Stimulated activated CD4-positive, alpha-beta T cell treated with anti-CD3 and anti-CD28 coated beads, Interleukin-1b, Interleukin-23, amount 100 ng/mL, for 4 hours (primary cell): ENCODE results near the gene TAF6L.
A peak's percentile ranks its signal among the peaks of the same experiment; 100 is the strongest.
"Not testable (repeated sequence)": the region's sequence is repeated elsewhere in the genome, so short reads cannot be mapped to it uniquely, and the experiment has no call there.

Experiments used
- DNase-seq, 2 donors: peaks; one replicate each; pipeline ENCODE4 v3.0.0-alpha.2; 2020; ENCODE audit warnings: low read depth in 2 of 2

The TAF6L gene

DNA sequence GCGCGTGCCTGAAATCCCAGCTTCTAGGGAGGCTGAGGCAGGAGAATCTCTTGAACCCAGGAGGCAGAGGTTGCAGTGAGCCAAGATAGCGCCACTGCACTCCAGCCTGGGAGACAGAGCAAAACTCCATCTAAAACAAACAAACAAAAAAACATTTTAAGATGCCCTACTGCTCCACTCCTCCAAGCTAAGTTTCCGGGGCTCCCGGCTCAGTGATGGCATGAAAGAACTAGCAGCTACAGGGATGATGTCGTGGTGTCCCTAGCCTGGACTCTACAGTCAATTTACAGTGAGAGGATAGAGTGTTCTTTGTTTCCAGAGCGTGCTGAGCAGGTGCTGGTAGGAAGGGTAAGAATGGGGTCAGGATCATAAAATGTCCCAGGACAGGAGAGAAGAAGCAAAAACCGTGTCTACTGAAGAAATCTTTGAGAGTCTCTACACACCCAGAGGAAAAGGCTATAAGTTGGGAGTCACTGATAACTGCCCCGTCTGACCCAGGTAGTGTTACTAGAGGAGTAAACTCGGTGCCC, 16.0 kb upstream of the TAF6L start:
- no peak for DNase-seq

DNA sequence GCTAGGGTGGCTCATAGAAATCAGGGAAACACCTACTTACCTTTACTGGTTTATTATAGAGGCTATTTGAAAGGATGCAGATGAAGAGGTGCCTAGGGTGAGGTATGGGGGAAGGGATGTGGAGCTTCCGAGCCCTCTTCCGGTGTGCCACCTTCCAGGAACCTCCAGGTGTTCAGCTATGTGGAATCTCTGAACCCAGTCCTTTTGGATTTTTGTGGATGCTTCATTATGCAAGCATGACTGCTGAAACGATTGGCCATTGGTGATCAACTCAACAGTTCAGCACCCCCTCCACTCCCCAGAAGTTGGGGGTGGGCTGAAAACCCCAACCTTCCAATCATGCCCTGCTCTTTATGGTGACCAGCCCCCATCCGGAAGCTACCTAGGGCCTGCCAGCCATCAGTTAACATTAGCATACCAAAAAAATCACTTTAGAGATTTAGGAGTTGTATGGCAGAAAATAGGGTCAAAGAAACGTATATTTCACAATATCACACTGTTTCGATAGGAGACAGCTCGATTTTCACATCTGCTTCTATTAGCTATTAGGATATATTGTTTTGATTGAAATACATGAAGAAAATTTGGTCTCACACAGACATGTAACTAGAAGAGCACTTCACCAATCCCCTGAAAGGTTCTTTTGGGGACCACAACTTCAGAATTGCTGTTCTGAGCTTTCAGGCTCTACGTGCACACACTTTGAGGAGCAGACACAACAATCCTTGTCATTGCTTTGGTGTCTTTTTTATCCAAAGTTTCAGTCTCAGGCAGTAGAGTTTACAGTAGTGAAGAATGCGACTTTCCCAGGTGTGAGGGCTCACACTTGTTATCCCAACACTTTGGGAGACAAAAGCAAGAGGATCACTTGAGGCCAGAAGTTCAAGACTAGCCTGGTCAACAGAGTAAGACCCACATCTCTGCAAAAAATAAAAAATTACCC, 13.1 kb upstream of the TAF6L start:
- no peak for DNase-seq

DNA sequence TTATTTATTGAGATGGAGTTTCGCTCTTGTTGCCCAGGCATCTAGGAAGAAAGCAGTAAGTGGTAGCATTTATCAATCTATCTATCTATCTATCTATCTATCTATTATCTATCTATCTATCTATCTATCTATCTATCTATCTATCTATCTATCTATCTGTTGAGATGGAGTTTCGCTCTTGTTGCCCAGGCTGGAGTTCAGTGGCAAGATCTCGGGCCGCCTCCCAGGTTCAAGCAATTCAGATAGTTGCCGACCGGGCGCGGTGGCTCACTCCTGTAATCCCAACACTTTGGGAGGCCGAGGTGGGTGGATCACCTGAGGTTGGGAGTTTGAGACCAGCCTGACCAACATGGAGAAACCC, 10.3 kb upstream of the TAF6L start:
- DNase-seq, result not testable (repeated sequence)

DNA sequence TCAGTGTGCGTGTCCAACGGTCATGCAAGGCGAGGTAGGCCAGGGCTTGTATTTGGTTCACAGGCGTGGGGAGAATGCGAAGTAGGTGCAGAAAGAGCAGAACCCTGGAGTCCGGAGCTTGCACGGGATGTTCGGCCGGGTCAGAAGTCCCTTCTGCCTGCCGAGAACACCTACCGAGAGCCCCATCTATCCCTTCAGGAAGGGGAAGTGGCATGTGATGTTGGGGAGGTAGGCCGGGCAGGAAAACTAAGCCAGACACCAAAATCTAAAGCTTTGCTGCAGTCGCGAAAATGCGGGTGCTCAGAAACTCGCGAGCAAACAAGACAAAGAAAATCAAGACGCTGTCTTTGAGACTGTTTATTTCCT, 435 bp upstream of the TAF6L start:
- no peak for DNase-seq

DNA sequence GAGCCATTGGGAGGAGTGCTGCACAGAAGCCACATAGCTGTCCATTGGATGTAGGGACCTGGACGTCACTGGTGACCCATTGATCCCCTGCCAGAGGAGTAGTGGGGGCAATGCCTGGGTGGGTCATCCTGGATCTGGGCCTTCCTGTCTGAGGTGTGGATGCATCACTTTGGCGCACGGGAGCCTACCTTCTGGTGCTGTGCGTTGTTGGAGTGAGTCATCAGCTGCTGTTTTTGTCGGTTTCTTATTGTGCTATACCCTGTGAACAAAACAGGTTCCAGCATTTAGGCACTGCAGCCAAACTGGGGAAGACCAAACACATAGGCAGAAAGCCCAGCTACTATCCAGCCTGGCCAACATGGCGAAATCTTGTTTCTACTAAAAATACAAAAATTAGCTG, 3.2 kb downstream of the TAF6L start:
- no peak for DNase-seq

DNA sequence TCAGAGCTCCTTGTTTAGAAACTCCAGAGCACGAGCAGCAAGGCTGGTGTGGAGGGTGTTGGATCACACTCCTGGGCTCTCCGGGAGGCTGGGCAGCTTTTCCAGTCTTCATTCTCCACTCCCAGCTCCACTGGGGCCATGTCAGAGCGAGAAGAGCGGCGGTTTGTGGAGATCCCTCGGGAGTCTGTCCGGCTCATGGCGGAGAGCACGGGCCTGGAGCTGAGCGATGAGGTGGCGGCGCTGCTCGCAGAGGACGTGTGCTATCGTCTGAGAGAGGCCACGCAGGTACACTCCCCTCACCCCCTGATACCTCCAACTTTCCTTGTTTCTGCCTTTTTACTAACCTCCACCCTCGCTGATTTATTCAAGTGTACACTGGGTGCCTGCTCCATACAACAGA, 4.5 kb downstream of the TAF6L start:
- DNase-seq, result no peak

DNA sequence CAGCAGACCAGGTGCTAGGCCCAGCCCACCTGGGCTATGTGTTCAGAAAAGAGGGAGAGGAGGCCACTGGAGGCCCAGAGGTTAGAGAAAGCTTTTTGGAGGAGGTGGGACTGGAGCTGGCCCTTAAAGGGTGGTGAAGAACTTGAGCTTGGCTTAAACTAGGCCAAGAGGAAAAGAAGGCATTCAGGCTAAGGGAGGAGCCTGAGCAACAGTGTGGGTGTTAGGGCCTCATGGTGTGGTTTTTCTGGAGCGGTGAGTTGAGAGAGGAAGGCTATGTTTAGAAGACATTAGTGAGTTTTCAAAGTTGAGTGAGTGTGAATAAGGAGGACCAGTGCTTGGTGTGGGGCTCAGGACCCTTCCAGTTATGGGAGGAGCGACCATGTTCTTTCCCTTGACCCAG, 6.2 kb downstream of the TAF6L start:
- DNase-seq, result no peak

DNA sequence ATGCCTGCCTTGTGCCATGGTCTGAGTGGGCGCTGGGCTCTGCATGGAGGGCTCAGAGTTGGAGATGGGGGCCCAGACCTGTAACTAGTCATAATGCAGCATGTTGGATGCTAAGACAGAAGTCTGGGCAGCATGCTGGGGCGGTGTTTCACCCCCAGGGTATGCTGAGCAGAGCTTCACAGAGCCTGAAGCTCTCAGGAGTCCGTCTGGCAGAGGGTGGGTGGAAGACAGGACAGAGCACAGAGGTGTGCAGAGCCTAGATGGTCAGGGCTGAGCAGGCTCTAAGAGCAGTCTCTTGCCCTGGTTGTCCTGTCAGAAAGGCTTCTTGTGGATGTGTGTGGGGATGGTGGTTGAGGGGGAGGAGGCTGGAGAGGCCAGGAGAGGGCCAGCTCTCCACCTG, 7.2 kb downstream of the TAF6L start:
- no peak for DNase-seq

DNA sequence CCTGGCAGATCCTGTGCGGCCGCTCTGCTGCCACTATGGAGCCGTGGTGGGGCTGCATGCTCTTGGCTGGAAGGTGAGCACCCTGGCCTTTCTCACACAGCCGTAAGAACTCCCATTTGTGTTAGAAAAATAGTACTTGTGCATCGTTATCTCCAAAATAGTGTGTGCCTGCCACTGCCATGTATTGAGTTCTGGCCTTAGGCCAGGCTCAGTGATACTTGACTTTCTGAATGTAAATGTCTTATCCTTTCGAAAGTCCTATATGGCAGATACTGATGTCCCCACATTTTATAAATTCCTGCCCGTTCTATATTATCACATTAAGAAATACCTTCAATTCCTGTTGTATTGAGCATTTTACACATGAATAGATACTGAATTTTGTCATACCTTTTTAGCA, 11.6 kb downstream of the TAF6L start:
- DNase-seq, result no peak

DNA sequence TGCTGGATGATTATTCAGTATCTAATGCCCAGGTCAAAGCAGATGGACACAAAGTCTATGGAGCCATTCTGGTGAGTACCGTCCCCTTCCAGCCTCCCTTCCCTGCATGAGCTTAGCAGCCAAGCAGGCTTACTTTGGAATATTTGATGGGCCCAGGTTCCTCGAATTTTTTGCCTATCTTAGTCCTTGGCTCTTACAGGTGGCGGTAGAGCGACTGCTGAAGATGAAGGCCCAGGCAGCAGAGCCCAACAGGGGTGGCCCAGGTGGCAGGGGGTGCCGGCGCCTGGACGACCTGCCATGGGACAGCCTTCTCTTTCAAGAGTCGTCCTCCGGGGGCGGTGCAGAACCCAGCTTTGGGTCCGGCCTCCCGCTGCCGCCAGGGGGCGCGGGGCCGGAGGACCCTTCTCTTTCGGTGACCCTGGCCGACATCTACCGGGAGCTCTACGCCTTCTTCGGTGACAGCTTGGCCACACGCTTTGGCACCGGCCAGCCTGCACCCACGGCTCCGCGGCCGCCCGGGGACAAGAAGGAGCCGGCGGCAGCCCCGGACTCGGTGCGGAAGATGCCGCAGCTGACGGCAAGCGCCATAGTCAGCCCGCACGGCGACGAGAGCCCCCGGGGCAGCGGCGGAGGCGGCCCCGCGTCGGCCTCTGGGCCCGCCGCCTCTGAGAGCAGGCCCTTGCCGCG, 15.3 kb downstream of the TAF6L start:
- DNase-seq, result peak; percentile 69 to 77

DNA sequence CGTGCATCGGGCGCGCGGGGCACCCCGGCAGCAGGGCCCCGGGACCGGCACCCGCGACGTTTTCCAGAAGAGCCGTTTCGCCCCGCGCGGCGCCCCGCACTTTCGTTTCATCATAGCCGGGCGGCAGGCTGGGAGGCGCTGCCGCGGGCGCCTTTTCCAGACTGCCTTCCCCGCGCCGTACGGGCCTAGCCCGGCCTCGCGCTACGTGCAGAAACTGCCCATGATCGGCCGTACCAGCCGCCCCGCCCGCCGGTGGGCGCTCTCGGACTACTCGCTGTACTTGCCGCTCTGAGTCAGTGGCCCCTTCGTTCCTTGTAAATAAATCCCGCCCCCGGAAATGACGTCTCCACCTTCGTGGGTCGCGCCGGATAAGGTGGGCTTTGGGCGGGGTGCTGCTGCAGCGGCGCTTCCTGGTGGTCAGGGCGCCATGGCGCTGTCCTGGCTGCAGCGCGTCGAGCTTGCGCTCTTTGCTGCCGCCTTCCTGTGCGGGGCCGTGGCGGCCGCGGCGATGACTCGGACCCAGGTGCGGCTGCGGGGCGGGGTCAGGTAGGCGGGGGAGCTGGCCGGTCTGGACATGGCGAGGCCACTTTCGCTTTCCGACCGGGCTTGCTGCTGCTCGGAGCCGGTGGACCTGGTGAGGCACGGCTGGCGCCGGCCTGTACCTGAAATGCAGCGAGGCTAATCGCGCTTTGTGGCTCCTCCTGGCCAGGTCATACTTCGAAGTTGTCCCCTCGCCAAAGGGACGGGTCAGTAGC, 16.0 kb downstream of the TAF6L start, which contains the start of gene TMEM179B:
Gene TMEM179B, plus strand, starts transcription at position 398 of the 755 bp plus-strand sequence. Its CDS starts 30 bp downstream, at position 428.
- DNase-seq, result peak; percentile 93 to 97

DNA sequence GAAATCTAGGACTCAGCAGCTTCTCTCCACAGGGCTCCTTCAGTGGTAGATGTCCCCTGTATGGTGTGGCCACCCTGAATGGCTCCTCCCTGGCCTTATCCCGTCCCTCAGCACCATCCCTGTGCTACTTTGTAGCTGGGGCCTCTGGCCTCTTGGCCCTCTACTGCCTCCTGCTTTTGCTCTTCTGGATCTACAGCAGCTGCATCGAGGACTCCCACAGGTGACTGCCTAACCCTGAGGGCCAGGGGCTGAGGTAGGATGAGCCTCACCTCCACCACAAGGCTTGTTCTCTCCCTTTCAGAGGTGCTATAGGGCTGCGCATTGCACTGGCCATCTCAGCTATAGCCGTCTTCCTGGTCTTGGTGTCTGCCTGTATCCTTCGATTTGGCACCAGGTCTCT, 17.8 kb downstream of the TAF6L start:
- no peak for DNase-seq

DNA sequence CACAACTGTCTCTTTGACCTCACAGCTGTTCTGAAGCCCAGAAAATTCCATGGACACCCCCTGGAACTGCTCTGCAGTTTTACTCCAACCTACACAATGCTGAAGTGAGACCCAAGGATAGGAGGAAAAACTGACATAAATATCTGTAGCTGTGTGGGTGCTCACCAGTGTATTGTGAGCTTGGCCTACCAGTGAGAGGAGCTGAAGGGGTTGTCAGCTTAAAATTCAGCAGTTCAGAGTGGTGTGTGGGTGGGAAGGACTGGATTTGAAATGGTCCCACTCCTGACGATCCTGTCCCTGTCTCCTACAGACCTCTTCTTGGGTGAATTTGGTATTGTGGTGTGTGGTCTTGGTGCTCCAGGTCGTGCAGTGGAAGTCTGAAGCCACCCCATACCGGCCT, 18.4 kb downstream of the TAF6L start:
- no peak for DNase-seq

DNA sequence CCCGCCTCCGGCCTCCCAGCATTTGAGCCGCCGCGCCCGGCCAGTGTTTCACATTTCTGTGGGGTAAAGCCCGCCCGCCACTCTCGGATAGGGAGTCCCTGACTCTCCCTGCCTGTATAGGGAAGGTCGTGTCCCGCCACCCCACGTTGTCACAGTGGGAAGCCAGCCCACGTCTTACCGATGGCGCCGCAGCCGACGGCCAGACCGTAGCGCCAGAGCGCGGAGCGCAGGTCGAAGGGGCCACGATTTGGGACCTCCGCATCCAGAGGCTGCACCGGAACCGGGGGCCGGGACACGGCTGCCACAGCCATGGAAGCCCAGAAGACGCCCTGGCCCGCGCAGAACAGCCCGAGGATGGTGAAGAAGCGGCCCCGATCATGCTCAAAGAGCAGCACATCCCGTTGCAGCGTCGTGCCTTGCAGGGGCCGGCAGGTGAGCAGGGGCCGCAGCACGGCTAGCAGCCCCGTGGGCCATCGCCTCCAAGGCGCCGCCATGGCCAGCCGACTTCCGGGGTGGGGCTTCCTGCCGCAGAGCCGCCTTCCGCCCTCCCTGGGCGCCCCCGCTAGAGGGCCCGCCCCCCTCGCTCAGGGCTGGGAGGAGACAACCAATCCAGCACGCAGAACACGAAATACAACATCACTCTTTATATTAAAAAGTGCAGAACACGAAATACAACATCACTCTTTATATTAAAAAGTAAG, 20.5 kb downstream of the TAF6L start, which contains the start of gene TMEM223:
Gene TMEM223, minus strand, starts transcription at position 506 of the 701 bp plus-strand sequence. Its CDS starts 12 bp downstream, at position 494.
- DNase-seq, result peak; percentile 82 to 88

DNA sequence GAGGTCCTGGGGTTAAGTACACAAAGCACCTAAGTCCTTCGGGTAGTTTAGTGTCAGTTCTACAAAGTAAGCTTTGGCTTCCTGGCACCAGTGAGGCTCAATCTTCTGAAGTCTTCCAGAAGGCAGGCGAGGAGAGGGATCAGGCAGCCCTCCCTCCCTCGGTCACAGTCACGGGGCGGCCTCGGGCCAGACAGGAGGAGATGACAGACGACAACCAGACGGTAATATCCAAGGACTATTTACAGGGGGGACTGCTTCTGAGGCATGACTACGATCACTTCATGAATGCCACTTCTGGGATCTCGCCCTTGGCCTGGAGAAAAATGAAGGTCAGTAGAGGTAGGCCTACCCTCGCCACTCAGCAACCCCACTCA, 21.0 kb downstream of the TAF6L start:
- no peak for DNase-seq

DNA sequence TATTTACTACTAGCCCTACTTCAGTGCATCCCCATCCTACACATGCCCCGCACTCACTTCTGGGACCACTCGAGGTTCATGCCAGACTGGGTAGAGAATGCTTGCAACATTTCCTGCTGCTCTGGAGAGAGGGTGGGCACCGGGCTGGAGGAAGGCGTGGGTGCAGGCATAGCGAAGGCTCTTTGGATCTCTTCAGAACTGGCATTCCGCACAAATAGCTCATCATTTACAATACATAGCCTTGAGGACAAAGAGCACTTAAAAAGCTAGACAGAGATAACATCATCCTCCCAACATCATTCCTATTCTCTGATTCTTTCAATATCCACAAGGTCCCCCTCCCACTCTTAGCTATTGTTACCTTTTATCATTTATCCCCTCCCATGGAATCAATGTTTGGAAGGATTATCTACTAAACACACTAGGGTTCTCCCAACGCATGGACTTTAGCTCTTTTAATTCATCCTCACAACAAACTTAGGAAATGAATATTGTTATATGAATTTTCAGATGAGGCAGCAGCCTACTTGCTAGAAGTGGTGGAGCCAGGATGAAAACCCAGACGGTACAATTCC, 23.1 kb downstream of the TAF6L start:
- no peak for DNase-seq

DNA sequence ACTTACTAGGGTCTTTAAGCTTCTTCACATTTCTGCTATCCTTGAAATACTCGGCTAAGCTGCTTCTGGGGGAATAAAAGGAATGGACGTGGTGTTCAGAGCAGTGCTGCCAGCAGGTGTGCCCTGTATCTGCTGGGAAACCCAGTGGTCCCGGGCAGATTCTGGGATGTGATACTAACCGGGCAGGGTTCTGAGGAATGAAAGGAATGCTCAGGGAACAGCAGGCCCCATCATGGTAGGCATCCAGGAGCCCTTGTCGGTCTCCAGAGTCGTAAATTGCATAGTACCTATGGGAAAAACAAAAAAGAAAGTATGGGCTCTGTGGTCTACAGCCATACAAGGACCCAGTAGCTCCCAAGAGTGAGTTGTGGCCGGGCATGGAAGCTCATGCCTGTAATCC, 25.1 kb downstream of the TAF6L start:
- DNase-seq, result no peak

DNA sequence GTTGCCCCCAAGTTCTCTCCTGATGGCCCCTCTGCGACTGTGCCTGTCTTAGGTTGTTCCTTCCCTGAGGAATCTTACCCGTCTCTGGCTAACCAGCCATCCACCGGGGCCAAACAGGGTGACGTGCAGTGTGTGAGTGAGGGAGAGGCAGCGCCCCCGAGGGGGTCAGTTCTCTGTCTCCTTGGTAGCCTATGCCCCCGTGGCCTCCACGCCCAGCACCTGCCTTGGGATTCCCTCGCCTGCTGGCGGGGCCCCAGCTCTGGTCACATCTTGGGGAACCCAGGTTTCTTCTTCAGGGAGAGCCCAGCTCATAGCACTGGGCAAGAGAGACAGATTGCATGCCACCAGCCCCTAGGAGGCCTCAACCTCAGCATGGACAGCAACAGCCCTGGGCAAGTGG, 28.3 kb downstream of the TAF6L start:
- no peak for DNase-seq

DNA sequence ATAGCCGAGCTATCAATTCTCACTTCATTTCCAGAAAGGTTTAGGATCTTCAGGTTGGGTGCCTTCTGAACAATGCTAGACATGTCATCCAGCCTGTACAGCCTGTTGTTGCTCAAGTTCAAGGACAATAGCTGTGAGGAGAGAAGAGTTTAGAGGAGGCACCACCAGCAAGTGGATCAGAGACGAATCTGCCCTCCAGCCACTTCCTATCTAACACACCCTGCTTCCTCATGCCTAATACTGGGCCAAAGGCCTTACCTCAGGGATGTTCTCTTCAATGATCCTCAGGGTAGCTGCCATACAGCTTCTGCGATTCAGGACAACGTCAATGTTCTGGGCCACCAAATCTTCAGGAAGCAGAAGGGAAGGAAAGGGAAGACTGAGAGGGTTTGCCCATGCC, 29.9 kb downstream of the TAF6L start:
- no peak for DNase-seq

DNA sequence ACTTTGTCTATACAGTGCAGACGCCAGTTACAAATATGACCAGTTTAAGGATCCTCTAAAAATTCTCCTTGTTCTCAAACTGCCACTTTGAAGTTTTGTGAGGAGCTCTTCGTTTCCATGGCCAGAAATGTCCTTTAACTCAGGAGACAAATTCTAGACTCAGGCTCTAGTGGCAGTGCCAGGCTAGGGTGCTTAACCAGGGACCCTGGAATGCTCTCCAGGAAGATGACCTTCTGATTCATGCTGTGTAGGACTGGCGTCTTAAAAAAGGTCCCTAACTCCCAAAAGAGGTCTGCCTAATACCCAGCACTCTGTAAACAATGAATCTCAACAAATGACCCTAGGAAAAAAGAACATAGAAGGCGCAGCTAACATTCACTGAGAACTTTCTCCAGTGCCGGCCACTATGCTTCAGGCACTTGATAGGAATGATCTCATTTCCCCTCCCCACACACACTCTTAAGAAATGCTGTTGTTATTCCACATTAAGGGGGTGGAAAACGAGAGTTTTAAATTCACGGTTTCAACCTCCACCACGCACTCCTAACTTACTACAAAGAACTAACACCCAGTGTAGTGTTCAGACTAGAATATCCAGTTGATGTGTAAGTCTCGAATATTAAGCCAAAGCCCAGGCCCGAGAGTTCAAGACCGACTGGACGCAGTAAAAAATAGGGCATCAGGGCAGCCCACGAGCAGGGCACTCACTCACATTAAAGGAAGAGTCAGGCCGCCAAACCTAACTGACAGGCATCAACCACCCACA, 33.3 kb downstream of the TAF6L start:
- DNase-seq, result peak in 1 of 2 donors; percentile 11
